ENCODE measurements around the gene TPCN1. TPM values are rescaled to one million over a fixed set of nuclear protein-coding genes. Genes with fewer than 3 reads are reported as not detected.

Gene TPCN1
- total and polyA plus RNA-seq, 2 of the 8 experiments (the other 6 are each of a cell fraction or from before 2014, with no cell fraction given), result 14.9 to 21.4 TPM

- Histone ChIP-seq H3K9ac (replicated peaks in 1 of 4; ENCODE audit: extremely low read depth in 1 of 4, low read depth in 3 of 4, low read length in 3 of 4) (no peak overlapping the region), H4K91ac (replicated peaks; ENCODE audit: insufficient read length, low read length) (no peak overlapping the region), H3K4me1 (replicated peaks in 1 of 4; ENCODE audit: control insufficient read depth in 3 of 4, insufficient read depth in 4 of 4, low read length in 3 of 4) (no peaks in the 10 kb centered on the region; a peak in 1 of 7 replicates), H2AK5ac (ENCODE audit: low read depth, low read length) (no peak overlapping the region), H3K4ac (replicated peaks; ENCODE audit: insufficient read length, low read depth, low read length) (no peak overlapping the region), H2BK15ac (ENCODE audit: low read length) (no peak overlapping the region), H3K23ac (ENCODE audit: insufficient read length) (no peak overlapping the region), H3K4me3 (ENCODE audit: extremely low read depth in 1 of 4, insufficient read depth in 2 of 4, low read depth in 3 of 4, low read length in 4 of 4) (no peak overlapping the region), H3K4me2 (ENCODE audit: insufficient read depth in 1 of 2, low read depth in 2 of 2, low read length in 2 of 2) (no peak overlapping the region), H2BK20ac (ENCODE audit: low read length) (no peak overlapping the region), H3K23me2 (ENCODE audit: low read depth, low read length) (peaks cover 4% of the 10 kb centered on the region; the same call in 1 of the 2 replicates), H3K27me3 (replicated peaks in 1 of 4; ENCODE audit: control insufficient read depth in 3 of 4, extremely low read depth in 1 of 4, insufficient read depth in 3 of 4, low read length in 3 of 4) (no peaks in the 10 kb centered on the region; a peak in 1 of 7 replicates), H3K79me1 (ENCODE audit: low read depth, low read length) (no peaks in the 10 kb centered on the region), H3K9me3 (ENCODE audit: insufficient read depth in 2 of 2, low read depth in 1 of 2, low read length in 1 of 2) (peaks cover 0 to 4% of the 10 kb centered on the region in 2 experiments; a peak in 2 of 4 replicates), H3K27ac (ENCODE audit: low read depth, low read length) (no peak overlapping the region), H3K36me3 (ENCODE audit: control insufficient read depth in 2 of 4, insufficient read depth in 4 of 4, low read length in 3 of 4) (peaks cover 0 to 20% (median 6%) of the 10 kb centered on the region in 4 experiments; a peak in 7 of 8 replicates), H3K18ac (ENCODE audit: extremely low read depth, low read length) (no peak overlapping the region), H2BK120ac (replicated peaks; ENCODE audit: low read depth, low read length) (no peak overlapping the region), H2AFZ (ENCODE audit: low read length) (no peak overlapping the region), H2BK12ac (ENCODE audit: low read depth, low read length) (no peak overlapping the region), H4K20me1 (replicated peaks in 1 of 2; ENCODE audit: control insufficient read depth in 1 of 2, insufficient read depth in 2 of 2, low read length in 2 of 2) (peaks cover 0 to 3% of the 10 kb centered on the region in 2 experiments), H3K14ac (ENCODE audit: insufficient read length) (no peak overlapping the region), H2BK5ac (ENCODE audit: low read depth, low read length) (no peak overlapping the region), H3K56ac (replicated peaks; ENCODE audit: insufficient read length, low read depth, low read length) (no peak overlapping the region), H4K8ac (ENCODE audit: extremely low read depth, insufficient read depth, low read length) (no peak overlapping the region), H4K5ac (ENCODE audit: insufficient read length, low read depth, low read length) (no peak overlapping the region), H3K79me2 (ENCODE audit: control insufficient read depth in 1 of 2, insufficient read depth in 2 of 2, low read length in 2 of 2) (no peaks in the 10 kb centered on the region)
- CTCF ChIA-PET (ENCODE audit: partially characterized antibody), result interaction anchor here (0.8 to 2.2 kb wide), 7 partner anchors 9 to 148 kb away, joined by 3 to 5 read pairs (median 3); no protein-coding TSS in a partner anchor
- WGBS, 2 experiments (ENCODE audit: extremely low coverage in 1 of 2, insufficient coverage in 1 of 2, insufficient read length in 1 of 2, insufficient replicate concordance in 2 of 2, low coverage in 1 of 2, low lambda C conversion rate in 2 of 2, missing lambda C conversion rate in 1 of 2), result 80% methylated on average over 7 of the region's 7 CpGs; no CpG with 5 or more reads in 1 of the 2 experiments
- DNase-seq (ENCODE audit: low read depth in 1 of 2, low spot score in 2 of 2) (no peak), FAIRE-seq (no peak)
- TF ChIP-seq E2F6 (IDR thresholded peaks at IDR 0.05), result no peak
- TF ChIP-seq SAP30 (IDR thresholded peaks at IDR 0.05; ENCODE audit: insufficient read depth, insufficient replicate concordance, low read length), result no peak
- no peak for TF ChIP-seq NRF1 (IDR thresholded peaks at IDR 0.05; ENCODE audit: low read depth, low read length)
- no peak for TF ChIP-seq RAD21 (IDR thresholded peaks at IDR 0.05 in 1 of 2, conservative IDR thresholded peaks at IDR 0.05 in 1 of 2; ENCODE audit: low read depth in 2 of 2, low read length in 2 of 2)
- peak; percentile 24; the same call in 1 of the 2 replicates for TF ChIP-seq KDM1A (IDR thresholded peaks at IDR 0.05; ENCODE audit: borderline replicate concordance, low read length)
- POLR2A ChIA-PET (ENCODE audit: partially characterized antibody), result interaction anchor here (1.2 kb wide), 1 partner anchor 18 kb away, joined by 3 read pairs; no protein-coding TSS in a partner anchor
These were observed 92.9 kb downstream of the TPCN1 start for GRCh38 chr12:113314121-113314529.

Data from H1 (cell line).